HG03060 (cell line): ENCODE measurements around the gene FAM25C.
"Not testable (repeated sequence)": the region's sequence is repeated elsewhere in the genome, so short reads cannot be mapped to it uniquely, and the experiment has no call there.

Experiments used
- ATAC-seq: cut with Tn5 transposase; IDR thresholded peaks from one replicate; pipeline ENCODE4 v1.9.1; 2021; ENCODE audit warnings: low read depth, moderate number of reproducible peaks; ENCODE audit not compliant: unreplicated experiment

FAM25C gene

GRCh38 chr10:47999691-48000090 lies at the start of gene FAM25C:
TSS of gene FAM25C (minus strand) at chr10:47999791. CDS start at chr10:47999765, 26 bp downstream.
- not testable (repeated sequence) for ATAC-seq

GRCh38 chr10:48044557-48044956 lies 45.0 kb upstream of the FAM25C start:
- not testable (repeated sequence) for ATAC-seq

- not testable (repeated sequence) for ATAC-seq
Measured at GRCh38 chr10:48031390-48031789, 31.8 kb upstream of the FAM25C start.

GRCh38 chr10:48002306-48002705 lies 2.7 kb upstream of the FAM25C start:
- ATAC-seq, result not testable (repeated sequence)

DNA sequence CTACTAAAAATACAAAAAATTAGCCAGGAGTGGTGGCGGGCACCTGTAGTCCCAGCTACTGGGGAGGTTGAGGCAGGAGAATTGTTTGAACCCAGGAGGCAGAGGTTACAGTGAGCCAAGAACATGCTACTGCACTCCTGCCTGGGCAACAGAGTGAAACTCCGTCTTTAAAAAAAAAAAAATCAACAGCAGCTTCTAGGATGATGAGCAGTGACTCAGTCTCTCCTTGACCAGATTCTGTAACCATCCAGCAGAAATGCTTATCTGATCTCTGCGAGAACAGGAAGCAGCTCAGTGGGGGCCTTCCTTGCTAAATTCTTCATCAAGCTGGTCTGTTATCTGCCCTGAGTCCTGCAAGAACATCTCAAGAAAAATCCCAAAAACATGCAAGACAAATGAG lies 5.5 kb downstream of the FAM25C start:
- ATAC-seq, result not testable (repeated sequence)

- ATAC-seq, result not testable (repeated sequence)
Measured at GRCh38 chr10:47992560-47992959, 7.0 kb downstream of the FAM25C start.

GRCh38 chr10:47991706-47992105 lies 7.9 kb downstream of the FAM25C start:
- ATAC-seq, result not testable (repeated sequence)

DNA sequence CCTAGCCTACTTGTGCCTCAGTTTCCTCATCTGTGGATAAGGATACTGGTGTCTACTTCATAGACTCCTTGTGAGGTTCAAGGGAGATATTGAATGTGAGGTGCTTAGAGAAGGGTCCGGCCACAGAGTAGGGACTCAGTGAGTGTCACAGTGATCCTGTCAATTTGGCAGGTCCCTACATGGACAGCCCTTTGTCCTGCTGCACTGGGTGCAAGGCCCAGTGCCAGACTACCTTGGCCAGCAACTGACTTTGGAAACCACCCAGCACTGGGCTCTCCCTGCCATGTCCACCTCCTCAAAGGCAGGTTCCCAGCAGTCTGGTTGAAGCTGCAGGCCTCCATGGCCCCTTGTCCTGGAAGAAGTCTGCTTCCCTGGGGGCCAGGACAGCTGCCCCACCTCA lies 9.5 kb downstream of the FAM25C start:
- not testable (repeated sequence) for ATAC-seq

- ATAC-seq, result not testable (repeated sequence)
Measured at GRCh38 chr10:47989542-47989950, 10.0 kb downstream of the FAM25C start.

- ATAC-seq, result not testable (repeated sequence)
Measured at GRCh38 chr10:47988718-47989541, 10.7 kb downstream of the FAM25C start.

DNA sequence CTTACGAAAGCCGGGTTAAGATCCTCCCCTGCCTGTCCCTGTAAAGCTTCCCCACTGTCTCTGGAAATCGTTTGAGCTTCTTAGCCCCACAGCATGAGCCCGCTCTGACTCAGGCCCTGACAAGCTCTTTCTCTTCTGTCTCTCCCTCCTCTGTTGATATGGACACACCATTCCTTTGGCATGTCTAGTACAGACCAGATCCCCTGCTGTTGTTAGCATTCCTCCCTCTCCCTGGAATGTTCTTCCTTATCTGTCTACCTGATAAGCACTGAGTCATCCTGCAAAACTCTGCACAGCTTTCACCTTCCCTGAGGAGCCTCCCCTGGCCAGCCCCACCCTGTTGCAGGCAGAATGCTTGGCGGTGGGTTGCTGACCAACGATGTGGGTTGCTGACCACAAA lies 11.6 kb downstream of the FAM25C start:
- not testable (repeated sequence) for ATAC-seq

- ATAC-seq, result not testable (repeated sequence)
Measured at GRCh38 chr10:47986413-47987230, 13.0 kb downstream of the FAM25C start.

DNA sequence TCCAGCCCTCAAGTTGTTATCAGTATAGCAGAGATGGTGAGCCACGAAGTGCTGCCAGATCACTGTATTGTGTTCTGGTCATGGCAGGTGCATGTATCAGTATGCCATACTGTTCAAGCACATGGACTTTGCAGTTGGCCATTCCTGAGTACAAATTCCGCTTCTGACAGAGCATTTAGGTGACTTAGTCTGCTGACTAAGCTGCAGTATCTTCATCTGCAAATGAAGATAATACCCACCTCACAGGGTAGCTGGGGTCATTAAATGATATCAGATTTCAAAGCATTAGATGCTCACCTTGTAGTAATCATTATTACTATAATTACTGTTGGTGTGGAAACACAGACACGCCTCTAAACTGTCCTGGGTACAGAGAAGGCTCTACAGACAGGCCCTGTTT lies 24.2 kb downstream of the FAM25C start:
- ATAC-seq, result not testable (repeated sequence)

DNA sequence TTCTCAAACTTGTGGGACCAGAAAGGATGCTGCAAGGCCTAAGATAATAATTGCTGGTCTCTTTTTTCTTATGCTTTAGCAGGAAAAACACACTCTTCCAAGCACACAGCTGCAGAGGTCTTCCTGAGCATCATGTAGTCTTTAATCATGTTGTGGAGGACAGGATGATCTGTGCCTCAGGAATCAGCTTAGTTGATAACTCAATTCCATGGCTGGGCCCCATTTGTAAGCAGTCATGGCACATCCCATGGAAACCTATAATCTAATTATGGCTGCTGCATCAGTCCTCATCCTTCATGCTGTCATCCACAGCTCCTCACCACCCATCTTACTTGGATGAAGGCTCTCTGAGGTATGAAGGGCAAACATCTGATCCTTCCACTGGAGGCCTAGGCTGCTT lies 26.5 kb downstream of the FAM25C start:
- ATAC-seq, result not testable (repeated sequence)

DNA sequence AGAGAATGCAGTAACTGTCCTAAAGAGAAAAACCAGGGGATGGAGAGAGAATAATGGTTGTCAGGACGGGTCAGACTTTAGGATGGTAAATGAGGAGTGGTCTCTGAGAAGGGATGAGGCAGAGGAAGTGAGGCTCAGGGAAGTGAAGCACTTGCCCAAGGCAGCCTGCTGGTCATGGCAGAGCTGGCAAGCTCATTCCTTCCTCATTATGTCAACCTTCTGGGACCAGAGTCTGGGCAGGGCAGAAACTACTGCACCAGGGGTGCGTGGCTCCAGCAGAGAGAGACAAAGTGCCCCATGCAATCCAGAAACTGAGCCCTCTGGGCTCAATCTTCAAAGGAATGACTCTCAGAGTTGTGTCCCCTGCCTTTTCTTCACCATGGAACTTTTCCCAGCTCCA lies 27.5 kb downstream of the FAM25C start:
- ATAC-seq, result not testable (repeated sequence)

DNA sequence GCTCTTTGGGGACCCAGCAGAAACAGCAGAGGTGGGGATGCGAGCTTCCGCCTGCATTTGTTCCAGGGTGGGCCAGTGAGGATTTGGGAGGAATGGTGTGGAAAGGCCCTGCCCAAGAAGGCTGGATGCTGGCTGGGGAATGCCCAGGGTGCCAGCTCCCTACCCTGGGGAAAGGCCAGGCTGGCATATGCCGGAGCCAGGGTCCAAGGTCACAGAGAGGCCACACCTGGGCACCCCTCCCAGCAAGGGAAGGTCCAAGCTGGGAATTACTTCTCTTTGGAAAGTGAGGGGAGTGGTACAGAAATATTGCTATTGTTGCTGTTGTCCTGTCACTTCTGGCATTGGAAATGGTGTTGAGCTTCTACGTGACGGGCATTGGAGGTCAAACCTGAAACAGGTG lies 28.0 kb downstream of the FAM25C start:
- not testable (repeated sequence) for ATAC-seq

GRCh38 chr10:47970047-47970446 lies 29.5 kb downstream of the FAM25C start:
- ATAC-seq, result not testable (repeated sequence)

DNA sequence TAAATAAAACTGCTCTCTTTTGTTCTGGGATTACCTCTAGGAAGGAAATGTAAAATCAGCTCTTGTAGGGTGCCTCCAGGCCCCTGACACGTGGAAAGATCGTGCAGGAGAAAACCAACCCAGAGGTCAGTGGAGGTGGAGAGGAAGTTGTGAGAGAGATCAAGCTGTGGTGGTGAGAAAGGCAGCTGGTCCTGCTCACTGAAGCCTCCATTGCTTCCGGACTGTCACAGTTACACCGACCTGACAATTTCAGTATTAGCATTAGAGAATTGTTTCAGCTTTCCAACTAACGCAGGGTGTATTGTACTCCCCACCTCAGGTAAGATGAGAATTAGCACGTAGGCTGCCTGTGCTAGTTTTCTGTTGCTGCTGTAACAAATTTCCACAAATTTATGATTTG lies 30.6 kb downstream of the FAM25C start:
- not testable (repeated sequence) for ATAC-seq

DNA sequence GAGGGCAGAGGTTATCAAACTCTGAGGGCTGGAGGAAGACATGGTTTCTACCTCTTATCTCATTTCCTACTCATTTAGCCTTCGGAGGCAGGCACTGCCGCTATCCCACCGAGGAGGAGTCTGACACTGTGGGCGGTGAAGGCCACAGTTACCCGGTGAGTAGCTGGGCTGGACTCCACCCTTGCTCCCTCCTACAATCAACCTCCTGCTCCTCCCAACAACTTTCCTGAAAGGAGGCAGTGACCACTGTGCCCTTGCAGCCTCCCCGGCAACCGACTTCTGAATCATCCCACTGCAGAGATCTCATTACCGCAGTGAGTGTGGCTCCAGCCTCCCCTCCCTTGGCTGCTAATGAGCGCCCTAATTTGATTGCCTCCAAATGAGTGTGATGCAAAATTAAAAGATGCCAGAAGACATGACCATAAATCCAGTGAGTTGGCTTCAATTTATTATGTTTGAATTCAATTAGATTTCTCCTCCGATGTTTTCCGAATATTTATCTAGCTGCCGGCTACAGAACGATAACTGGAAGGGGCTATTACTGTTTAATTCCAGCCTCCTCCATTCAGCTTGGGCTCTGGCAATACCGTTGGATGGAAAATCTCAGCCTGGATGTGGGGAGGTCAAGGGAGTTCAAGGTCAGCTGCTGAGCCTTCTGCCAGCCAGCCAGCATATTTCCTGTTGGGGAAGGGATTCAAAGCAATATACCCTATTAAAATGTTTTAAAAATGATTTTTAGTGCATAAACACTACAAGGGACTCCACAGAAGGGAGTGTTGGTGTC lies 35.1 kb downstream of the FAM25C start:
- not testable (repeated sequence) for ATAC-seq

DNA sequence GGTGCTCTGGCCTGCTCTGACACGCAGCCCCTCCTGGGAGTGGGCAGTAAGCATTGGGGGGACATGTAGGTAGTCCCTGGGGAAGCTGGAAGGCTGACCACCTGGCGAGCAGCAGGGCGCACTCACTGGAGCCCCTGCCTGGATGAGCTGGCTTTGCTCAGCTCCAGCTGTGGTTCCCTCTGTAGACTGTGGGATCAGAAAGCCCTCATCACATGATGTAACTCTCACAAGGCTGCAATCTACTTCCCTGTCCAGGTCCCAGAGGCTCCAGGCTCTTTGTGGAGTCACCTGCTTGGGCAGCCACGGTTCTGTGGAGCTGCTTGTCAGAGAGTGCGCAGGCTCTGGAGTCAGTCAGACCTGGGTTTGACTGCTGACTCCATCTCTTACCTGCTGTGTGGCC lies 36.8 kb downstream of the FAM25C start:
- not testable (repeated sequence) for ATAC-seq
